DND-41 (cell line): Measurements from ENCODE around the gene PI4KA.

Source experiments
- ATAC-seq: fragments of 200-7000 bp; cut with Tn5 transposase; 3 replicates; pipeline ENCODE4 v1.9.1; 2021; ENCODE audit warnings: low read depth; ENCODE audit not compliant: insufficient read depth
- DNase-seq: peaks from one replicate; pipeline ENCODE4 v3.0.0-alpha.2; 2020
- H2AFZ ChIP-seq: 2 replicates; pipeline ENCODE4 v1.6.0; 2012; ENCODE audit warnings: low read depth, low read length
- H3K27ac ChIP-seq: 2 replicates; pipeline ENCODE4 v1.5.1; 2012; ENCODE audit warnings: low read length, inconsistent platforms
- H3K27me3 ChIP-seq: fragments of 200-600 bp; sonication (generic); 2 replicates; pipeline ENCODE4 v1.6.0; 2012; ENCODE audit warnings: low read length, mild to moderate bottlenecking, inconsistent platforms; ENCODE audit not compliant: insufficient read depth, poor library complexity
- H3K36me3 ChIP-seq: 2 replicates; pipeline ENCODE4 v1.5.1; 2012; ENCODE audit warnings: low read length, inconsistent platforms; ENCODE audit not compliant: insufficient read depth
- H3K4me1 ChIP-seq: 2 replicates; pipeline ENCODE4 v1.5.1; 2012; ENCODE audit warnings: mild to moderate bottlenecking, low read length; ENCODE audit not compliant: insufficient read depth
- H3K4me2 ChIP-seq: 2 replicates; pipeline ENCODE4 v1.6.0; 2012; ENCODE audit warnings: mild to moderate bottlenecking, moderate library complexity, low read length, inconsistent platforms; ENCODE audit not compliant: insufficient read depth
- H3K4me3 ChIP-seq, 2 experiments: fragments of 200-600 bp in 1 of 2; shearing (Covaris generic) in 1 of 2; 2 replicates each; pipeline ENCODE4 v1.5.1; 2012 to 2016; ENCODE audit warnings: inconsistent platforms in 2 of 2, low read length in 2 of 2, mild to moderate bottlenecking in 2 of 2, low read depth in 1 of 2, moderate library complexity in 1 of 2
- H3K79me2 ChIP-seq: 2 replicates; pipeline ENCODE4 v1.6.0; 2012; ENCODE audit warnings: low read length, inconsistent platforms; ENCODE audit not compliant: insufficient read depth
- H3K9ac ChIP-seq: 2 replicates; pipeline ENCODE4 v1.6.0; 2012; ENCODE audit warnings: low read depth, mild to moderate bottlenecking, inconsistent platforms, low read length, moderate library complexity
- H3K9me3 ChIP-seq: 2 replicates; pipeline ENCODE4 v1.5.1; 2012; ENCODE audit warnings: low read length, moderate library complexity, mild to moderate bottlenecking, inconsistent platforms; ENCODE audit not compliant: insufficient read depth, severe bottlenecking
- H4K20me1 ChIP-seq: 2 replicates; pipeline ENCODE4 v1.6.0; 2012; ENCODE audit warnings: low read length; ENCODE audit not compliant: insufficient read depth
- EZH2 ChIP-seq: IDR thresholded peaks from 3 replicates; pipeline ENCODE4 v1.6.1; 2012; ENCODE audit warnings: borderline replicate concordance, low read depth, mild to moderate bottlenecking, moderate library complexity, low read length, inconsistent platforms; ENCODE audit not compliant: severe bottlenecking
- TF ChIP-seq, protein P1 (sequence below): IDR thresholded peaks from 2 replicates; pipeline ENCODE4 v1.5.1; 2012; ENCODE audit warnings: borderline replicate concordance, low read length, moderate library complexity, mild to moderate bottlenecking; ENCODE audit not compliant: poor library complexity, severe bottlenecking; ENCODE audit errors: extremely low read depth

PI4KA gene

DNA sequence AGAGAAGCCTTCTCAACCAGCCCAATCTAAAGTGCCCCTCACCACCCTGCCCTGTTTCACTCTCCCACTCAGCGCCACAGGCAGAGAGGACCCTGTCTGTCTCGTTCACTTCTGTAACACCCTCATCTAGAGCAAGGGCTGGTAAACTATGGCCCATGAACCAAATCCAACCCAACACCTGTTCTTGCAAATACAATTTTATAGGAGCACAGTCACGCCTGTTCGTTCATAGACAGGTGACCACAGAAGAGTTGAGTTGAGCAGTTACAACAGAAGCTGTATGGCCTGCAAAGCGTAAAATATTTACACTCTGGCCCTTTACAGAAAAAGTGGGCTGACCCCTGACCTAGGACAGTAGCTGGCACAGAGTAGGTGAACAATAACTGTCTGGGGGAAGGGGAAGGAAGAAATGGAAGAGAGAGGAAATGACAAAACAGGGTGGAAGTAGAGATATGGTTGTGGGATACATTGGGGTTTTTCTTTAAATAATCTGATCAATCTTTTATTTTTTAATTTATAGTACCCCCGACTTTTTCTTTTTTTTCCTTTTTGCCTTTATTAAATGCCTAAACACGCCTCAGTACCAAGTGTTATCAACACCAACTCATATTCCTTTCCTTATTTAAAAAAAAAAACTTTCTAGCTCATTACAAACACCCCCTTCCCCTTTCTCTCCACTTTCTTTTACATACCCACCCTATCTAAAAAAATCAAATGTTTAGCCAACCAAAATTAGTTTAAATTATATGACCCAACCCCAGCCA, 63.8 kb downstream of the PI4KA start:
- peaks cover 84% of the 10 kb centered on the region for H3K36me3 ChIP-seq
- no peak overlapping the region for H3K4me3 ChIP-seq
- no peak for ATAC-seq

DNA sequence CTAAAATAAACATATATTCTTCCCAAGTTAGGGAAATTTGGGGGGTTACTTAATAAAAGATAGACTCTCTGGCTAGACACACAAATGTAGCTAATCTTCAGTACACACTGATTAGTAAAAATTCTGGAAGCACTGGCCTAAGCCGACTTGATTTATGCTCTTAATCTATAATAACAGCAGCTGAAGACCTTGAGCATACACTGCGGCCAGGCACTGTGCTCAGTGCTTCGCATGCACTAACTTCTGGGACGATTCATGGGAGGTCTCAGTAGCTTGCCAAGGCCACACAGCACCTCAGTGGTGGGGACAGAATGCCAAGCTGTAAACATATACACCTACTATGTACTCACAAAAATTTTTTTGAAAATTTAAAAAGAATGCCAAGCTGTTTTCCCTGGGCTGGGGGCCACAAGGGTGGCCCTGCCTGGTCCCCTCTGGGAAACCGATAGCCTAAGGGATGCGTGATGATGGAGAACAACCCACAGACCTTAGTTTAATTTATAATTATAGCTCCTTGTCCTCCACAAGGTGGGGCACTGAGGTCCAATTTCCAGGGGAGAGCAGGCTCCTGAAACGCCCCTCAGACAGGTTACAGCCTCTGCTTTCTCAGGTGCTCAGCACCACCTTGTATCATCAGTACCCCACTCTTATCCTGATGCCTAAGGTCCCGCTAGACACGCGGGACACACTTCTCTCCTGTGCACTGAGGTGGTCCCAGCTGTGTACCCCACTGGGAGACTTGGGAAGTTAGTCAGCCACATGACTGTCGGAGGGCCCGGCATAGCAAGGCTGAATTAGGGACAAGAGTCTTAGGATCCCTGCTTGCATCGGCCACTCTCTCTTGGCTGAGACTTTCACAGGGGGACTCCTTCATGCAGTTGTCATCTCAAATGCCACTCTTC, 64.6 kb downstream of the PI4KA start:
- H2AFZ ChIP-seq = no peak overlapping the region
- H3K4me3 ChIP-seq = no peak overlapping the region
- ATAC-seq (no peak), DNase-seq (no peak)
- peaks cover 5% of the 10 kb centered on the region; the same call in 1 of the 2 replicates for H4K20me1 ChIP-seq
- no peak for TF ChIP-seq EZH2
- TF ChIP-seq, protein P1, sequence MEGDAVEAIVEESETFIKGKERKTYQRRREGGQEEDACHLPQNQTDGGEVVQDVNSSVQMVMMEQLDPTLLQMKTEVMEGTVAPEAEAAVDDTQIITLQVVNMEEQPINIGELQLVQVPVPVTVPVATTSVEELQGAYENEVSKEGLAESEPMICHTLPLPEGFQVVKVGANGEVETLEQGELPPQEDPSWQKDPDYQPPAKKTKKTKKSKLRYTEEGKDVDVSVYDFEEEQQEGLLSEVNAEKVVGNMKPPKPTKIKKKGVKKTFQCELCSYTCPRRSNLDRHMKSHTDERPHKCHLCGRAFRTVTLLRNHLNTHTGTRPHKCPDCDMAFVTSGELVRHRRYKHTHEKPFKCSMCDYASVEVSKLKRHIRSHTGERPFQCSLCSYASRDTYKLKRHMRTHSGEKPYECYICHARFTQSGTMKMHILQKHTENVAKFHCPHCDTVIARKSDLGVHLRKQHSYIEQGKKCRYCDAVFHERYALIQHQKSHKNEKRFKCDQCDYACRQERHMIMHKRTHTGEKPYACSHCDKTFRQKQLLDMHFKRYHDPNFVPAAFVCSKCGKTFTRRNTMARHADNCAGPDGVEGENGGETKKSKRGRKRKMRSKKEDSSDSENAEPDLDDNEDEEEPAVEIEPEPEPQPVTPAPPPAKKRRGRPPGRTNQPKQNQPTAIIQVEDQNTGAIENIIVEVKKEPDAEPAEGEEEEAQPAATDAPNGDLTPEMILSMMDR = no peak
- H3K27ac ChIP-seq = no peak overlapping the region
- no peak overlapping the region for H3K9ac ChIP-seq
- H3K4me2 ChIP-seq = no peak overlapping the region
- H3K4me1 ChIP-seq = no peaks in the 10 kb centered on the region
- peaks cover 81% of the 10 kb centered on the region for H3K36me3 ChIP-seq
- H3K79me2 ChIP-seq = no peaks in the 10 kb centered on the region
- no peaks in the 10 kb centered on the region for H3K27me3 ChIP-seq
- H3K9me3 ChIP-seq = no peaks in the 10 kb centered on the region

More for the DNA sequence above, 63.8 kb downstream of the PI4KA start:
- Histone ChIP-seq H3K9ac (no peak overlapping the region), H4K20me1 (peaks cover 5% of the 10 kb centered on the region; the same call in 1 of the 2 replicates), H3K4me2 (no peak overlapping the region), H3K4me1 (no peaks in the 10 kb centered on the region), H3K27ac (no peak overlapping the region), H3K27me3 (no peaks in the 10 kb centered on the region), H2AFZ (no peak overlapping the region), H3K9me3 (no peaks in the 10 kb centered on the region), H3K79me2 (no peaks in the 10 kb centered on the region)
- no peak for TF ChIP-seq EZH2
- TF ChIP-seq, protein P1 = no peak
- no peak for DNase-seq

DNA sequence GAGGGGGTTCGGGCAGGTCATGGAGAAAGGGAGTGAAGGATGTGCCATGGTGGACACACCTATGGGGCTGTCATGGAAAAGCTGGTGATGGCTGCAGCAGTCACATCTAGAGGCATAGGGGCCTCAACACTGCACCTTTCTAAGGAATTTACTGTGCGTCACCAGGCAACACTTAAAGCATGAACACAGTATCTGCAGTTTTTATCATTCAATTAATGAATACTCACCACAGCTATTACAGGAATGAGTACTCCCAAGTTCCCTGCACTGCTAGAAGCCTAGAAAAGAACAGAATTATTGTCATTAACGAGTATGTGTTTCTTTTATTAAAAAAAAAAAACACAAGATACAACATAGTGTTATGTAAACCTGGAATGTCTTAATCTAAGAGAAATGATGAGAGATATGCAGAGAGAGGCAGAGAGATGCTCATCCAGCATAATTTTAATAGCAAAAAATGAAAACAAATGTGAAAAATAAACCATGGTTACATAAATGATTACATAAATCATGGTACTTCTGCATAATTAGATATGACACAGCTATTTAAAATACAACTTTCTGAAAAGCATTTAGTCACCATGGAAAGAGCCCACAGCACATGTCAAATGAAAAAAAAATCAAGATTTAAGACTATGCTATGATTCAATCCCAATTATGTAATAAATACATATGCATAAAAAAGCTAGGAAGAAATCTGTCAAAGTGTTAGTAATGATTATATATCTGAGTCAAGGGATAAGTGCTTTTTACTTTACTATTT, 65.5 kb downstream of the PI4KA start:
- Histone ChIP-seq H2AFZ (no peak overlapping the region), H3K4me2 (no peak overlapping the region), H3K4me3 (no peak overlapping the region), H3K9me3 (no peaks in the 10 kb centered on the region), H3K27me3 (no peaks in the 10 kb centered on the region), H3K27ac (no peak overlapping the region), H3K9ac (no peak overlapping the region), H3K36me3 (peaks cover 81% of the 10 kb centered on the region), H3K79me2 (no peaks in the 10 kb centered on the region), H3K4me1 (no peaks in the 10 kb centered on the region), H4K20me1 (peaks cover 7% of the 10 kb centered on the region; the same call in 1 of the 2 replicates)
- TF ChIP-seq EZH2 = no peak
- TF ChIP-seq, protein P1 = no peak
- DNase-seq (no peak), ATAC-seq (no peak)
